Mucosa of gallbladder (tissue), 1 donor: ENCODE results near the gene OR2T35. TPM values are rescaled to one million over a fixed set of nuclear protein-coding genes. Genes with fewer than 3 reads are reported as not detected.

Source experiments
- DNase-seq: peaks from one replicate; pipeline ENCODE4 v3.0.0-alpha.2; 2020; ENCODE audit warnings: low spot score
- total RNA-seq: library from RNA; stranded (reverse); gene quantifications from one replicate; pipeline ENCODE4 v1.2.1, GENCODE V29; 2021
- donor health status: DM: no; HTN: no; CAD: no.

OR2T35 gene
- total RNA-seq, 1 donor from 2014 or later = not detected

- no peak for DNase-seq
Measured at GRCh38 chr1:248625971-248626370, 19.1 kb downstream of the OR2T35 start.

DNA sequence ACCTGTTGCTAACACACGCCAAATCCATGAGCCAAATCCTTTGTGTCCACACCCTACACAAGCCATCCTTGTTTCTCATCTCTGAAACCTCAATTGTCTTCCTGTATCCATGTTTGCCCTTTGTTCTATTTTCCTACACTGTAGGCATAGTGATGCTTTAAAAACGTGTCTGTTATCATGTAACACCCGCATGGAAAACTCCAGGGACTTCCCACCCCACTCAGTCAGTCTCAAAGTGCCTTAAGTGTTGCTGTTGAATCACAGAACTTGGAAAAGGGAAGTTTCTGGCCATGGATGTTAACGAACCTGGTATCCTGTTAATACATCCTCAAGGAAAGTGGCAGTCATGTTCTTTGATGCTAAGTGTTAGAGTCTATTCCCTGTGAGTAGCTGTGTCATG, 19.9 kb downstream of the OR2T35 start:
- no peak for DNase-seq

GRCh38 chr1:248622570-248623001, 22.5 kb downstream of the OR2T35 start:
- no peak for DNase-seq

- DNase-seq = no peak
Measured at GRCh38 chr1:248621770-248622169, 23.3 kb downstream of the OR2T35 start.

DNA sequence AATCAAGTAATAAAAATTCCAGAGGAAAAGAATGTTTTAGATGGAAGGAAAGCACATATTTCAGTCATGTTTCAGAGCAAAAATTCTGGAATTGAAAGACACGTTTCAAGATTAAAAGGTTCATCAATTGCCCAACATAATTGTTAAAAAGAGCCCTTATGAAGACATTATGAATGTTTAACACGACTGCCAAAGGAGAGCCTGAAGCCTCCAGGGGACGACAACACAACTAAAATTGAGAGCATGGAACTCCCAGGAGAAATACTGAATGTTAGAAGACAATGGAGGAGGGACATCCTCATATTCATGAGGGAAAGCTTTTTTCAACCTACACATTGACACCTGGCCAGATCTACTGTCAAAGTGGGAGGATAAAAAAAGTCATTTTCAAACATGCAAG, 26.2 kb downstream of the OR2T35 start:
- DNase-seq = peak; percentile 62

- no peak for DNase-seq
Measured at GRCh38 chr1:248618119-248618518, 27.0 kb downstream of the OR2T35 start.

GRCh38 chr1:248613742-248614141, 31.3 kb downstream of the OR2T35 start:
- no peak for DNase-seq

- no peak for DNase-seq
Measured at GRCh38 chr1:248611883-248612414, 33.1 kb downstream of the OR2T35 start.

- DNase-seq = no peak
Measured at GRCh38 chr1:248610301-248610700, 34.8 kb downstream of the OR2T35 start.

GRCh38 chr1:248599396-248599795, 45.7 kb downstream of the OR2T35 start:
- no peak for DNase-seq

DNA sequence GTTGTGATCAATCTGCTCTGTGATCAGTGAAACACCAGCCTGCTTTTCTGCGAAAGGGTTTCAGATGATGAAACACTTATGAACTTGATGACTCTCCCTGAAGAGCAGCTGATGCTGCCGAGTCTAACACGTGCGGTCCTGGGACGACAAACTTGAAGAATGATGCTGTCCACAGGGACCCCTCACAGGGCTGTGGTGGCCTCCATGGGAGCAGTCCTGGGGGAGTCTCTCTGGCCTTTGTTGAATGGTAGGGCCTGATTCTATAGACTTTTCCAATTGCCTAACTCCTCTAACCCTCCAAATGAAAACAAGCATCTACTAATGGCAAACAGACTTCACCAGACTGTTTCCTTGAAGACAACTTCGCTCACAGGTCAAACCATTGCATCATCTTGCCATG, 47.5 kb downstream of the OR2T35 start, which contains the start of gene OR2T10:
Gene OR2T10 (minus strand): TSS at position 112 of the 400 bp plus-strand sequence. CDS start 3,932 bp downstream, outside the sequence.
- DNase-seq = no peak

- no peak for DNase-seq
Measured at GRCh38 chr1:248596615-248597014, 48.5 kb downstream of the OR2T35 start.

DNA sequence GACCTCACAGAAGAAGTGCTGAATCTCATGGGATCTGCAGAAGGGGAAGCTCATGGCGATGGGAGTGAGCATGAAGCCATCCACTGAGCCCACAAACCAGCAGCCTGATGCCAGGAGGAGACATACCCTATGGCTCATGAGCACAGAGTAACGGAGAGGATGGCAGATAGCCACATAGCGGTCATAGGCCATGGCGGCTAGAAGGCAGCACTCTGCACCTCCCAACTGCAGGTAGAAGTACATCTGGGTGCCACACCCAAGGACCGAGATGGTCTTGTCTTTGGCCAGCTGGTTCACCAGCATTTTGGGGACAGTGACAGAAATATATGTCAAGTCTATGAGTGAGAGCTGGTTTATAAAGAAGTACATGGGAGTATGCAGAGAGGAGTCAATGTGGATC, 51.9 kb downstream of the OR2T35 start:
- no peak for DNase-seq

GRCh38 chr1:248592655-248593054, 52.4 kb downstream of the OR2T35 start:
- DNase-seq = no peak

DNA sequence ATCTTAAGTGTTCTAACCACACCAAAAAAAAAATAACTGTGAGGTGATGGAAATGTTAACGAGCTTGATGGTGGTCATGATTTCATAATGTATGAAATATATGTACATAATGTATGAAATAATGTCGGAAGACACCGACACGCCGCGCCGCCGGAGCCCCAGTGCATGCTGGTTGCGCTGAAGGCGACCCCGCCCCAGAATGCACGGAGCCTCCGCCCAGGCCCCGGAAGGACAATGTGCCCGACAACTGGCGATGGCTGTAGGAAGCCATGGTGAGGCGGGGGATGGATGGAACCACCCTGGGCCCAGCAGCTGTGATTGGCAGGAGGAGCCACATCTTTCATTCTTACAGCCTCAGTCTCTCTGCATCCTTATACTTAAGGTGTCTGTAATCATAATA, 55.0 kb downstream of the OR2T35 start:
- DNase-seq = no peak

DNA sequence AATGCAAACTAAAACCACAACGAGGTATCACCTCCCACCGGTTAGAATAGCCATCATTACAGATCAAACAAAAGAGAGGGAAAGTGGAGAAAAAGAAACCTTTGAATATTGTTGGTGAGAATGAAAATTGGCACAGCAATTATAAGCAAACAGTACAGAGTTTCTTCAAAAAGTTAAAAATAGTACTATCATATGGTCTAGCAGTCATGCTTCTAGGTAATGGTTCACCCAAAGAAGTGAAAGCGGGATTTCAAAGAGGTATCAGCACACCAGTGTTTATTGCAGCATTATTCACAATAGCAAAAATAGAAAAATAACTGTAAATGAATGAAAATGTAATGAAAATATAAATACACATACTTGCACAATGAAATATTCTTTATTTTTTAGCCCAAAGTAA, 55.7 kb downstream of the OR2T35 start:
- DNase-seq = no peak

Other genes starting within 250 kb of the OR2T35 start
- gene OR2T1, start 242.2 kb downstream of the OR2T35 start, total RNA-seq = not detected
- not detected for gene OR2T2, start 199.6 kb downstream of the OR2T35 start, total RNA-seq
- not detected for gene OR2T3, start 171.9 kb downstream of the OR2T35 start, total RNA-seq
- gene OR2T5, start 156.7 kb downstream of the OR2T35 start, total RNA-seq = not detected
- not detected for gene OR2G6, start 137.2 kb downstream of the OR2T35 start, total RNA-seq
- not detected for gene OR2T29, start 82.5 kb downstream of the OR2T35 start, total RNA-seq
- gene OR2T34, start 70.5 kb downstream of the OR2T35 start, total RNA-seq = not detected
- gene OR2T10, start 47.6 kb downstream of the OR2T35 start, total RNA-seq = not detected
- not detected for gene OR2T11, start 10.2 kb downstream of the OR2T35 start, total RNA-seq
- not detected for gene OR2T27, start 10.2 kb upstream of the OR2T35 start, total RNA-seq
- not detected for gene OR14I1, start 57.5 kb upstream of the OR2T35 start, total RNA-seq
- gene LYPD8, start 110.5 kb upstream of the OR2T35 start, total RNA-seq = not detected
- 40.0 TPM for gene SH3BP5L, start 180.6 kb upstream of the OR2T35 start, total RNA-seq
- 41.6 TPM for gene ZNF672, start 192.9 kb upstream of the OR2T35 start, total RNA-seq
- 62.7 TPM for gene ZNF692, start 213.8 kb upstream of the OR2T35 start, total RNA-seq